ENCODE measurements around the gene PDE6B.

DNA sequence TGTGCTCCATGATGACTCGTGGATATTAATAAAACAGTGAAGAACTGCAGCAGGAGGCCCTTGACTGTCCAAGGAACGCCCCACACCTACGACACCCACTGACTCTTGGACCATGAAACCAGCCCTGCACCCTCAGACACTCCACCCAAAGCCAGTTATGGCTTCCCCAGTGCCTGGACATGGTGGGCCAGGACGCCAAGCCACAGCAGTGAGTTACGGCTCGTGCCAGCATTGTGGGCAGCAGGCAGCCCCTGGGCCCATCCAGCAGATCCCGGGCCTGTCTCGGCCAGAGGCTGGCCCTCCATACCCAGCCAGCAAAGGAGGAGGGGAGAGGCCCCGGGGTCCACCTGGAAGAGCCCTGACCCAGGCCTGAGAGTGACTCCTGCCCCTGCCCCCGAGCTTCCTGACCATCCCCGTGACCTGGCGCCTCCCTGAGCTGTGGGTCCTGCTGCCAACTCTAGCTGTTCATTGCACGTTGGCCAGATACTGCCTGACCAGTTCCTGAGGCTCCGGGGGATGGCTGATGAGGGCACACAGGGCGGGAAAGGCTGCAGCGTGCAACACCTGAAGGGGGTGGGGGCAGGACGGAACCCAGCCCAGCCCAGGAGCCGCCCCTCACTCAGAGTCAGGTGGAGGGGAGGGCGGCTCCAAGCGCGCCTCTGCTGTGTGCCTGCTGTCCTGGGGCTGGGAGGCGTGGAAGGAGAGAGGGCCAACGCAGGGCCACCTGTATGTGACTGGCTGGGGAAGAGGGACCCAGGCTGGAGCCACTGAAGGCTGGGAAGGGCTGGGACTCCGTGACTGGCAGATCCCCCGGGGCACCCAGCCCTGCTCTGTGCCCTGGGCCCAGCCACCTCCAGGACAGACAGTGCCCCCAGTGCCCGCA, 62.8 kb downstream of the PDE6B start:
- TF ChIP-seq, protein P1, sequence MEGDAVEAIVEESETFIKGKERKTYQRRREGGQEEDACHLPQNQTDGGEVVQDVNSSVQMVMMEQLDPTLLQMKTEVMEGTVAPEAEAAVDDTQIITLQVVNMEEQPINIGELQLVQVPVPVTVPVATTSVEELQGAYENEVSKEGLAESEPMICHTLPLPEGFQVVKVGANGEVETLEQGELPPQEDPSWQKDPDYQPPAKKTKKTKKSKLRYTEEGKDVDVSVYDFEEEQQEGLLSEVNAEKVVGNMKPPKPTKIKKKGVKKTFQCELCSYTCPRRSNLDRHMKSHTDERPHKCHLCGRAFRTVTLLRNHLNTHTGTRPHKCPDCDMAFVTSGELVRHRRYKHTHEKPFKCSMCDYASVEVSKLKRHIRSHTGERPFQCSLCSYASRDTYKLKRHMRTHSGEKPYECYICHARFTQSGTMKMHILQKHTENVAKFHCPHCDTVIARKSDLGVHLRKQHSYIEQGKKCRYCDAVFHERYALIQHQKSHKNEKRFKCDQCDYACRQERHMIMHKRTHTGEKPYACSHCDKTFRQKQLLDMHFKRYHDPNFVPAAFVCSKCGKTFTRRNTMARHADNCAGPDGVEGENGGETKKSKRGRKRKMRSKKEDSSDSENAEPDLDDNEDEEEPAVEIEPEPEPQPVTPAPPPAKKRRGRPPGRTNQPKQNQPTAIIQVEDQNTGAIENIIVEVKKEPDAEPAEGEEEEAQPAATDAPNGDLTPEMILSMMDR (IDR thresholded peaks at IDR 0.05): no peak
- TF ChIP-seq ZFX (IDR thresholded peaks at IDR 0.05; ENCODE audit: borderline replicate concordance): no peak
